Transverse colon (tissue), 4 donors: Measurements from ENCODE around the gene PCBP3.

ENCODE experiments used
- CTCF ChIP-seq, 5 experiments: fragments of 200-600 bp in 3 of 5; fragments of 450-650 bp in 2 of 5; sonication (generic) in 3 of 5; IDR thresholded peaks; 1 replicate in 2 of 5; 2 replicates in 3 of 5; pipeline ENCODE4 v1.5.1; 2016 to 2017; ENCODE audit warnings: antibody characterized with exemption in 5 of 5, inconsistent platforms in 3 of 5, mild to moderate bottlenecking in 2 of 5, moderate library complexity in 1 of 5
- EP300 ChIP-seq: sonication (generic); formaldehyde crosslinking; IDR thresholded peaks from one replicate; pipeline ENCODE4 v1.6.1; 2017; ENCODE audit warnings: antibody characterized with exemption, low read depth
- POLR2A ChIP-seq: fragments of 450-650 bp; IDR thresholded peaks from one replicate; pipeline ENCODE4 v1.6.1; 2016; ENCODE audit warnings: antibody characterized with exemption, mild to moderate bottlenecking, moderate library complexity
- POLR2AphosphoS5 ChIP-seq, 3 donors: sonication (generic); formaldehyde crosslinking; IDR thresholded peaks; one replicate each; pipeline ENCODE4 v1.6.1; 2016; ENCODE audit warnings: antibody characterized with exemption in 3 of 3

GRCh38 chr21:45965084-45965809 lies 321.7 kb downstream of the PCBP3 start:
- TF ChIP-seq CTCF (IDR thresholded peaks at IDR 0.05) (no peak), EP300 (no peak), POLR2A (no peak), POLR2AphosphoS5 (IDR thresholded peaks at IDR 0.05) (no peak)
